Measurements from ENCODE around the gene TCF4.

GRCh38 chr18:55336438-55337100 lies 251.4 kb downstream of the TCF4 start:
- TF ChIP-seq EP300 (IDR thresholded peaks at IDR 0.05) (no peak), POLR2AphosphoS5 (IDR thresholded peaks at IDR 0.05) (no peak), POLR2A (IDR thresholded peaks at IDR 0.05; ENCODE audit: low read depth) (no peak)
